ENCODE measurements around the gene CFAP57.
"Not testable (repeated sequence)": the region's sequence is repeated elsewhere in the genome, so short reads cannot be mapped to it uniquely, and the experiment has no call there.

Gene CFAP57

DNA sequence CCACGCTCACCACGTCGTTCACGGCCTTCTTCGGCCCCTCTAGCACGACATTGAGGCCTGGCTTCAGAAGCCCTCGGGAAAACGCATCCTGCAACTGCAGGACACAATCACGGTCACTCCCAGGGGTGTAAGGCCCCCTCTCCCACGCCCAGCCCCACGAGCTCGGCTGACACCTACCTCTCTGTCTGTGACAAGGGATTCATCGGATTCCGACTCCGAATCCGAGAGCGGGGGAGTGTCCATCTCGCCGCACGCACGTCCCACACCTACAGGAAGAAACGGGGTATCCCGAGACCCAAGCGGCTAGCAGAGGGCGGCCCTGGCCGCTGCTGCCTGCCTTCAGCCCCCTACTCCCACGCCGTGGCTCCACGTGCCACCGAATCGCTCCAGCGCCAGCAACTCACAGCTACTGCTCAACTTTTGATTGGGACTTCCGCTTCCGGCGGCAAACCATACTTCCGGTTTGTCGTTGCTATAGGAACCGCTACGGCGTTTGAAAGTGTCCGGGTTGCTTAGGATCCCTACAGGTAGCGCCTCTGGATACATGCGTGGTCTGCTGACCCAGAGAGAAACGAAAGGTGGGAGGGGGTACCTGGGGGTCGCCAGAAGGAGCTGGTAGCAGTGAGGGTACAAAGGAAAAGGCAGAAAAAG is at the start of gene CFAP57, which contains the start of gene EBNA1BP2:
Gene CFAP57 (plus strand): TSS at position 455 of the 651 bp plus-strand sequence. CDS start 424 bp downstream, outside the sequence.
Gene EBNA1BP2 (minus strand): TSS at position 415 of the 651 bp plus-strand sequence. CDS start 172 bp downstream, at position 243.
- peak; percentile 80 for DNase-seq

GRCh38 chr1:43123031-43123430 is 49.1 kb upstream of the CFAP57 start:
- no peak for DNase-seq

DNA sequence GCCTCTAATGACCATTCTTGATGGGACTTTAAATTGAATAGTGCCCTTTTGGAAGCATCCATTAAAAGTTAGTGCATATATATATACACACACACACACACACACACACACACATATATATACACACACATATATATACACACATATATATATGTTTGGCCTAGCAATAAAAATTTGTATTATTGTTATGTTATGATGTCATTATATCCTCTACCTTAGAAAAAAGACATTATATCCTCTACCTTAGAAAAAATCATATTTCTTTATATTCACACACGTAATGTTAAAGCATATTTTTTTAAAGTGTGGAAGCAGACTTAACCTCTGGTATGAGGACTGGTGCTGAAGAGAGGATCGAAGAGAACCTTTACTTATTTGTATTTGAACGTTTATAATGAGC is 43.3 kb upstream of the CFAP57 start:
- DNase-seq, result no peak

DNA sequence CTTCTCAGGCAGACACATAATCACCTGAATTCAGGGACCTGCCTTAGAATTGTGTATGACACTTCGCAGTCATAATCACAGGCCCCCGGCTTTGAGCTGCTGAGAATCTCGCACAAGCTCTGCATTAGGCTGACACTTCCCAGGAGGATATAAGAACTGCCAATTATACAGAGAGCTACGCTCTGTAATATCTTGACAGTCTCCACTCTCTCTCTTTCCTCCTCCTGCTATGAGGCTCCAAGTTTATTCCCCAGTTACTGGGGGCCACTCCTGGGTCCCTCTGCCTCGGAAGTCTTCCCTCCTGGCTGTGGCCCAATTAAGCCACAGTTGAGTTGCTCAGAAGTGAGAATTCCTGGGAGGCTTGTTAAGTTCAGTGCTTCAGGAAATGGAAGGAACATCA is 42.7 kb upstream of the CFAP57 start:
- DNase-seq, result no peak

DNA sequence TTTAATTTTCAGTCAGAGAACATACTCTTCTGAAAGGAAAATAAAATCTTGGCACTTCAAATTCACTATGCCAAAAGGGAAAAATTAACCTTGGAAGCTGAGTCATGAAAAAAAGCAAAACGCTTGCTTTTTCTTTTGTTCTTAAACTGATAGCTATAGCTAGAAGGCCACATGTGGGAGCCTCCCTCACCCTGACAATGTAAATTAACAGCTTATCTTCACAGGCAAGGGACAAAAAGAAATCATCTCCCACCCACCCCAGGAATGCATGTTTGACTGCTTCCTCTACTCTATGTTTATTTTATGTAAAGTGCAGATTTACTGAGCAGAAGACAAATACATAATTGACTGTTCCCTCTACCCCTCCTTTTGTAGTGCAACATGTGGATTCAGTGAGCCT is 38.1 kb upstream of the CFAP57 start:
- DNase-seq, result no peak

GRCh38 chr1:43134640-43135039 is 37.5 kb upstream of the CFAP57 start:
- no peak for DNase-seq

GRCh38 chr1:43135857-43136781 is 36.0 kb upstream of the CFAP57 start:
- no peak for DNase-seq

GRCh38 chr1:43137445-43138052 is 34.6 kb upstream of the CFAP57 start:
- DNase-seq, result no peak

GRCh38 chr1:43139295-43139694 is 32.8 kb upstream of the CFAP57 start:
- DNase-seq, result not testable (repeated sequence)

DNA sequence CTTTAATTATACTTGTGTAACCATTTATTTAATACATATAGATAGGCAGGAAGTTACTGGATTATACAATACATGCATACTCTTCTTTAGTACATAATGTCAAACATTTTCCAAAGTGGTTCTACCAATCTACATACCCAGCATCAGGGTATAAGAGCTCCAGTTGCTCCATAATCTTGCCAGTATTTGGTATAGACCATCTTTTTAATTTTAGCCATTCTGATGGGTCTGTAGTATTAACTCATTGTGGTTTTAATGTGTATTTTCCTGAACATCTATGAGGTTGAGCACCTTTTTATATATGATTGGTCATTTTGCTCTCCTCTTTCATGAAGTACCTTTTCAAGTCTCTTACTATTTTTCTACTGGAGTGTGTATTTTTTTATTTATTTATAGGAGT is 32.1 kb upstream of the CFAP57 start:
- no peak for DNase-seq

GRCh38 chr1:43140583-43140982 is 31.5 kb upstream of the CFAP57 start:
- DNase-seq, result no peak

GRCh38 chr1:43143441-43143888 is 28.7 kb upstream of the CFAP57 start:
- no peak for DNase-seq

GRCh38 chr1:43144237-43144636 is 27.9 kb upstream of the CFAP57 start:
- DNase-seq, result no peak

- peak; percentile 86 for DNase-seq
These were observed 24.4 kb upstream of the CFAP57 start for GRCh38 chr1:43147625-43148327.

- no peak for DNase-seq
These were observed 22.2 kb upstream of the CFAP57 start for GRCh38 chr1:43149889-43150288.

- no peak for DNase-seq
These were observed 19.3 kb upstream of the CFAP57 start for GRCh38 chr1:43152866-43153265.

- no peak for DNase-seq
These were observed 18.7 kb upstream of the CFAP57 start for GRCh38 chr1:43153443-43153842.

GRCh38 chr1:43156026-43156425 is 16.1 kb upstream of the CFAP57 start:
- DNase-seq, result no peak

DNA sequence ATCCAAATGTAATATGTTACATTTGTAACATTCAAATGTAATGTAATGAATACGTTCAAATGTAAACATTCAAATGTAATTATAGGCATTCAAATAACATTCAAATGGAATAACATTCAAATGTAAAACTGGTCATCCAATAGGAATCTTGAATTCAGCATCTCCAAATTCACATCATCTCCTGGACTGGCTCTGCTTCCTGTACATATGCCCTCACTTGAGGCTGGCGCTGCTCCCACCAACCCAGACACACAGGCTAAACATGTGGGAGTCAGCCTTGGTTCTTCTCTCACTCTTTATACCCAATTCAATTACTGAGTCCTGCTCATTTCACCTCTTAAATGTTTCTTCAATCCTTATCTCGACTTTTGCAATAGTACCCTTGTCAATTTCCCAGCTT is 7.0 kb upstream of the CFAP57 start:
- DNase-seq, result no peak

- DNase-seq, result no peak
These were observed 6.4 kb upstream of the CFAP57 start for GRCh38 chr1:43165765-43166164.

- DNase-seq, result no peak
These were observed 736 bp upstream of the CFAP57 start for GRCh38 chr1:43171312-43171875.

DNA sequence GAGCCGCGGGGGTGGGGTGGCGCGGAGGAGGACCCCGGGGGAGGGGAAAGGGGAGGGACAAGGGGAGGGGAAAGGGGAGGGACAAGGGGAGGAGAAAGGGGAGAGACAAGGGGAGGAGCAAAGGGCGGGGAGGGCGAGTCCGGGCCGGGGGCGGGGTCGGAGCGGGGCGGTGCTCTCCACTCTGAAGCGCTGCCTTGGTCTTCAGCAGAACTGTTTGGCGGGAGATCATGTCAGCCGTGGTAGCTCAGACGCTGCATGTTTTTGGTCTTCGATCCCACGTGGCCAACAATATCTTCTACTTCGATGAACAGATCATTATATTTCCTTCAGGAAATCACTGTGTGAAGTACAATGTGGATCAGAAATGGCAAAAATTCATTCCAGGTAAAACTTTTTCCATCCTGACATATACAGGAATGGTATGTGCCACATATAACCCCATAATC is 420 bp downstream of the CFAP57 start:
- peak; percentile 89 for DNase-seq
